Endothelial cell (in vitro differentiated cells): ENCODE measurements around the gene HUS1. TPM values are rescaled to one million over a fixed set of nuclear protein-coding genes. Genes with fewer than 3 reads are reported as not detected.

Source experiments
- DNase-seq: peaks from one replicate; pipeline ENCODE4 v3.0.0; 2021; ENCODE audit warnings: low spot score
- H3K27ac Mint-ChIP-seq: one replicate; pipeline ENCODE4 v1.8.0; 2021; ENCODE audit warnings: mixed read lengths, inconsistent platforms; ENCODE audit not compliant: unreplicated experiment
- H3K27me3 Mint-ChIP-seq: one replicate; pipeline ENCODE4 v1.8.0; 2021; ENCODE audit warnings: mild to moderate bottlenecking, moderate library complexity, mixed read lengths, inconsistent platforms; ENCODE audit not compliant: unreplicated experiment
- H3K36me3 Mint-ChIP-seq: one replicate; pipeline ENCODE4 v1.8.0; 2021; ENCODE audit warnings: mild to moderate bottlenecking, low read depth, mixed read lengths, inconsistent platforms; ENCODE audit not compliant: unreplicated experiment
- H3K4me1 Mint-ChIP-seq: one replicate; pipeline ENCODE4 v1.8.0; 2021; ENCODE audit warnings: mild to moderate bottlenecking, mixed read lengths, inconsistent platforms; ENCODE audit not compliant: unreplicated experiment
- H3K4me3 Mint-ChIP-seq: one replicate; pipeline ENCODE4 v1.8.0; 2021; ENCODE audit warnings: mild to moderate bottlenecking, mixed read lengths, inconsistent platforms; ENCODE audit not compliant: unreplicated experiment
- H3K9me3 Mint-ChIP-seq: one replicate; pipeline ENCODE4 v1.8.0; 2021; ENCODE audit warnings: mixed read lengths, inconsistent platforms; ENCODE audit not compliant: unreplicated experiment
- total RNA-seq: library from RNA; stranded (reverse); fragmentation: NEBNext Ultra II Directional; extraction: Animal tissue kit (Norgen Biotek cat#: 25700); gene quantifications from one replicate; pipeline ENCODE4 v1.2.1, GENCODE V29; 2021; ENCODE audit not compliant: unreplicated experiment
- TF ChIP-seq, protein P1 (sequence below): fragments of 200-600 bp; sonication (generic); IDR thresholded peaks from one replicate; pipeline ENCODE4 v1.5.0; 2021; ENCODE audit warnings: antibody characterized with exemption; ENCODE audit not compliant: unreplicated experiment

Gene HUS1
- total RNA-seq, 1 donor from 2014 or later: 27.4 TPM

DNA sequence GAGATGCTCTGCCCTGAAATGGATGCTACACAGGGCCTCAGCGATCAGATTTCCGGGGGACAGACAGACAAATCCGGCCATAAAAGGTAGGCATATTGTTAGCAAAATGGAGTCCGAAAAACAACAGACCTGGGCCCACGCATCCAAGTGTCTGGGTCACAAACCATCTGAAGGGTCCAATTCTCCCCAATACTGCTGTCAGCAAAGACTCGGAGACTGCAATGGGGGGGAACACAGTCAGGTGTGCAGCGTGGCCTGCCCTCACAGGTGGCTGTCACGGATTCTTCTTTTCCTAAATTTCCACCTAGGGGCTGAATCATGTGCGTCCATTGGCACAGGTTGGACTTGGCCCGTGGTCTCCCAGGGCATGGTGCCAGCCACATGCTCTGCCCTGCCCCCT lies 44.1 kb downstream of the HUS1 start:
- DNase-seq: no peak
- TF ChIP-seq, protein P1, sequence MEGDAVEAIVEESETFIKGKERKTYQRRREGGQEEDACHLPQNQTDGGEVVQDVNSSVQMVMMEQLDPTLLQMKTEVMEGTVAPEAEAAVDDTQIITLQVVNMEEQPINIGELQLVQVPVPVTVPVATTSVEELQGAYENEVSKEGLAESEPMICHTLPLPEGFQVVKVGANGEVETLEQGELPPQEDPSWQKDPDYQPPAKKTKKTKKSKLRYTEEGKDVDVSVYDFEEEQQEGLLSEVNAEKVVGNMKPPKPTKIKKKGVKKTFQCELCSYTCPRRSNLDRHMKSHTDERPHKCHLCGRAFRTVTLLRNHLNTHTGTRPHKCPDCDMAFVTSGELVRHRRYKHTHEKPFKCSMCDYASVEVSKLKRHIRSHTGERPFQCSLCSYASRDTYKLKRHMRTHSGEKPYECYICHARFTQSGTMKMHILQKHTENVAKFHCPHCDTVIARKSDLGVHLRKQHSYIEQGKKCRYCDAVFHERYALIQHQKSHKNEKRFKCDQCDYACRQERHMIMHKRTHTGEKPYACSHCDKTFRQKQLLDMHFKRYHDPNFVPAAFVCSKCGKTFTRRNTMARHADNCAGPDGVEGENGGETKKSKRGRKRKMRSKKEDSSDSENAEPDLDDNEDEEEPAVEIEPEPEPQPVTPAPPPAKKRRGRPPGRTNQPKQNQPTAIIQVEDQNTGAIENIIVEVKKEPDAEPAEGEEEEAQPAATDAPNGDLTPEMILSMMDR: no peak
- Mint-ChIP-seq H3K27me3 (peaks cover 3% of the 10 kb centered on the region), H3K9me3 (no peaks in the 10 kb centered on the region), H3K27ac (no peak overlapping the region), H3K36me3 (peaks cover 8% of the 10 kb centered on the region), H3K4me3 (no peak overlapping the region), H3K4me1 (peaks cover 12% of the 10 kb centered on the region)

DNA sequence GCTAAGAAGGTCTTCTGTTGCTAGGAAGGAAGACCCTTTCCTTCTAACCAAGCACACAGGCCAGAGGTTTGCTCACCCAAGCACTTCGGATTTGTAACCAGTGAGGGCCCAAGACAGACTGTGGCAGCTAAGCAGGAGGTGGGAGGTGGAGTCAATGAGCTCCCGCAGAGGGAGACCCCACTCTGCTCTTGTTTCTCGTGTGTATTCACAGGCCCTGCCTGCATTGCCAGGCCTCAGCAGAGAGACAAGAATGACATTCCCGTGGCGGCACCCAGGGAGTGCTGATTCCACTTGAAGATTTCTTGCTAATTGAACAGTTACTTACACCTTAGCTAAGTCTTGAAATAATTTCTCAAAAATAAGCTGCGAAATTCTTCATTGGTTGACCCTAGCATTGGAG lies 44.6 kb downstream of the HUS1 start:
- Mint-ChIP-seq H3K27me3 (peaks cover 3% of the 10 kb centered on the region), H3K36me3 (peaks cover 8% of the 10 kb centered on the region), H3K27ac (no peak overlapping the region), H3K4me1 (peaks cover 7% of the 10 kb centered on the region), H3K4me3 (no peak overlapping the region), H3K9me3 (no peaks in the 10 kb centered on the region)
- TF ChIP-seq, protein P1: no peak
- DNase-seq: no peak

DNA sequence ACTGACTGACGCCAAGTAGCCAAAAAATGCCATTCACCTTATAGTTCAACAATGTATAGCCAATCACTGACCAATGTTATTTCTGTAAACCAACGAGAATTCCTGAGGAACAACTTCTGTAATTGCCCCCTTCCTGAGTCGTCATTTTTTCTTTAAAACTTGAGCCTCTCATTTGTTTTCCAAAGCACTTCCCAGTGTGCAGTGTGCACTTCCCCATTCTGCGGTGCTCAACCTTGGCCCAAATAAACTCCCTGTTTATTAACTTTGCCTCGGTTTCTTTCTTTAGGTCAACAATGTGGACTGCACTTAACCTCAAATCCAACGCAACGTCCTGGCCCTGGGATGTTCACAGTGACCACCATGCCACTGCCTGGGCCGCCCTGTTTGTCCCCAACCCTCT lies 46.2 kb downstream of the HUS1 start:
- no peaks in the 10 kb centered on the region for H3K9me3 Mint-ChIP-seq
- H3K36me3 Mint-ChIP-seq: peaks cover 9% of the 10 kb centered on the region
- H3K4me3 Mint-ChIP-seq: no peak overlapping the region
- H3K4me1 Mint-ChIP-seq: peaks cover 4% of the 10 kb centered on the region
- TF ChIP-seq, protein P1: no peak
- DNase-seq: no peak
- H3K27ac Mint-ChIP-seq: no peak overlapping the region
- H3K27me3 Mint-ChIP-seq: peaks cover 3% of the 10 kb centered on the region

DNA sequence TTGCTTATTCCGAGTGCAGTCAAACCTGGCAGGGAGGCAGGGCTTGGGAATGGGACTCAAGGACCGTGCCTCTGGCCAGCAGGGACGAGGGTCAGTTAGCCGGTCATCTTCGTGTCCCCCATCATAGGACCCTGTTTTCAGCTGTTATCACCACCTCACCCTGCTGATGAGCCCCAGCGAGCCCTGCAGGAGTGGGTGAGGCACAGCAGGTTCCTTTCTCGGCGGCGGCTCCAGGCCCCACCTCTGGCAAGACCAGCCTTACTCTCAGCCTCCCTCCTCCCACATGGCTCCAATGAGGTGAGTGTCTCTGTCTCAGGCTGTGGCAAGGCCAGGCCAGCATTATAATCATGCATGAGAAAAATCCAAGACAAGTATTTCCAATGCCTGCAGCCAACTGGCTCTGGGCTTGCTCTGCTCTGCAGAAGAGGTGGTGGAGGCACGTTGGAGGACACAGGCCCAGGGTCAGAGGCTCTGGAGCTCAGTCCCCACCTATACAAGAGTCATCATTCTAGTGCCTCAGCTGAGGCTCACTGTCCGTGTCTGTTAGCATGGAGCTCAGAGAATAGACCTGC lies 46.9 kb downstream of the HUS1 start:
- DNase-seq: no peak
- Mint-ChIP-seq H3K27ac (no peak overlapping the region), H3K27me3 (peaks cover 3% of the 10 kb centered on the region), H3K9me3 (no peaks in the 10 kb centered on the region), H3K36me3 (peaks cover 9% of the 10 kb centered on the region), H3K4me3 (no peak overlapping the region), H3K4me1 (peaks cover 4% of the 10 kb centered on the region)
- TF ChIP-seq, protein P1: no peak

DNA sequence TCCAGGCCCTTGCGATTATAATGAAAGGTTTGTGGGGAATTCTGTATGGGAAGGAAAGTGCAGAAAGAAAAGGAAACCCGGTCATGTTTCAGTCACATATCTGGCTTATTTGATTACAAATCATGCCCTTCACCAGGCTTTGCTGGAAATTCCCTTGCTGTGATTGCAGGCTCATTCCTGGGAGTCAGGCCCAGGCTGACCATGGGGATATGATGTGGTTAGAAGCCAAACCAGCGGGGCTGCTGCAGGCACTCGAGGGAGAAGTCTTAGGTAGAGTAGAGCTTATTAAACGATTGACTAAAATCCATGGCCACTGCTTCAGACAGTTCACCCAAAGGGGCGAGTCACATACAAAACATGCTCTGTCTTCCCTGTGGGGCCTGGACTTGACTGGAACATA lies 47.4 kb downstream of the HUS1 start:
- H3K27ac Mint-ChIP-seq: no peak overlapping the region
- TF ChIP-seq, protein P1: no peak
- peaks cover 9% of the 10 kb centered on the region for H3K36me3 Mint-ChIP-seq

More for the DNA sequence above, 47.4 kb downstream of the HUS1 start:
- no peak for DNase-seq
- no peak overlapping the region for H3K4me3 Mint-ChIP-seq
- H3K9me3 Mint-ChIP-seq: no peaks in the 10 kb centered on the region
- no peaks in the 10 kb centered on the region for H3K4me1 Mint-ChIP-seq
- H3K27me3 Mint-ChIP-seq: peaks cover 3% of the 10 kb centered on the region
